Small intestine (tissue), 7 donors: ENCODE measurements around the gene ITGAV. TPM values are rescaled to one million over a fixed set of nuclear protein-coding genes. Genes with fewer than 3 reads are reported as not detected.

ENCODE experiments used
- DNase-seq, 2 donors: peaks; one replicate each; pipeline versions ENCODE4 v3.0.0 to v3.0.0-alpha.2; 2013
- FAIRE-seq: peaks from 2 replicates; lab custom pipeline; 2012; peaks lifted over from hg19 to GRCh38; lab: Jason Lieb, UNC
- H3K27ac ChIP-seq, 3 donors: one replicate each; pipeline ENCODE4 v1.5.1; 2013; ENCODE audit warnings: low read length in 2 of 3, mild to moderate bottlenecking in 2 of 3, control low read depth in 1 of 3, inconsistent platforms in 1 of 3, low read depth in 1 of 3, moderate library complexity in 1 of 3
- H3K27me3 ChIP-seq, 3 donors: one replicate each; pipeline ENCODE4 v1.6.1; 2013; ENCODE audit warnings: low read length in 3 of 3, inconsistent platforms in 1 of 3; ENCODE audit not compliant: control insufficient read depth in 3 of 3, insufficient read depth in 3 of 3
- H3K36me3 ChIP-seq, 3 donors: one replicate each; pipeline ENCODE4 v1.6.1; 2013; ENCODE audit warnings: low read length in 3 of 3, inconsistent platforms in 1 of 3, low read depth in 1 of 3, mild to moderate bottlenecking in 1 of 3, moderate library complexity in 1 of 3; ENCODE audit not compliant: control insufficient read depth in 3 of 3, insufficient read depth in 2 of 3
- H3K4me1 ChIP-seq, 3 donors: one replicate each; pipeline ENCODE4 v1.6.1; 2013; ENCODE audit warnings: low read length in 2 of 3, inconsistent platforms in 1 of 3, low read depth in 1 of 3, mild to moderate bottlenecking in 1 of 3, moderate library complexity in 1 of 3; ENCODE audit not compliant: control insufficient read depth in 3 of 3, insufficient read depth in 2 of 3
- H3K4me3 ChIP-seq, 3 donors: one replicate each; pipeline ENCODE4 v1.5.1; 2013; ENCODE audit warnings: low read length in 3 of 3, control low read depth in 1 of 3, inconsistent platforms in 1 of 3, low read depth in 1 of 3, mild to moderate bottlenecking in 1 of 3, moderate library complexity in 1 of 3
- H3K9me3 ChIP-seq, 2 donors: one replicate each; pipeline ENCODE4 v1.6.1; 2013; ENCODE audit warnings: low read depth in 1 of 2, low read length in 1 of 2; ENCODE audit not compliant: control insufficient read depth in 2 of 2, insufficient read depth in 1 of 2
- WGBS, 3 donors: extraction: QIAGEN DNeasy Blood & Tissue Kit; methylation state at CpG; one replicate each; pipeline ENCODE4 v1.1.7; 2013; 5-methylcytosine and 5-hydroxymethylcytosine counted together
- polyA plus RNA-seq, 4 donors: library from polyadenylated mRNA; stranded (reverse) in 3 of 4; unstranded in 1 of 4; fragments of 200-250 nt in 3 of 4; fragments of 120-200 nt in 1 of 4; gene quantifications; one replicate each; pipeline versions ENCODE4 v1.2.1 to v1.2.3, GENCODE V29; 2013
- donor health status: healthy with polysubstance abuse.
- donor health status: control.
- donor health status: control.
- donor health status: Bipolar disorder and iron deficiency.
- donor health status: healthy.

The ITGAV gene
- polyA plus RNA-seq, 4 donors, result 4.0 to 48.2 (median 7.4) TPM

DNA sequence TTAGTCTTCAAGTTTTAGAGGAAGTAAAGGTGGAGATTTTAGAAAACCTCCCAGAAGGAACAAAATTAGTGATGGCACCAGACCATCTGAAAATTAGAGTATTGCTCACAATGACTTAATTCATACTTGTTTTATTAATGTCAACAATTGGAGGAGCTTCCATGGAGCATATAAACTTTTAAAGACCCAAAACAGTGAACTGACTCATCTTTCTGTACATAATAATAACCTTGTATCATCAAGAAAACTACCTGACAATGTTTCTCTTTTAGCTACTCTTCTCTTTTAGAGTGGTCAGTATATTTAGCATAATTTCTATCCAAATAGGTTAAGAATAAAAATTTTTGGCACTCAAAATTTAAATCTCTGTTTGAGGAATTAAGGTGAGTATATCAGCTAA lies 7.2 kb upstream of the ITGAV start:
- Histone ChIP-seq H3K4me3 (no peak overlapping the region), H3K27ac (no peak overlapping the region), H3K4me1 (peaks cover 0 to 14% (median 0%) of the 10 kb centered on the region in 3 donors), H3K36me3 (no peaks in the 10 kb centered on the region), H3K9me3 (no peaks in the 10 kb centered on the region), H3K27me3 (no peaks in the 10 kb centered on the region)
- FAIRE-seq, result peak; percentile 23
- DNase-seq, result no peak

DNA sequence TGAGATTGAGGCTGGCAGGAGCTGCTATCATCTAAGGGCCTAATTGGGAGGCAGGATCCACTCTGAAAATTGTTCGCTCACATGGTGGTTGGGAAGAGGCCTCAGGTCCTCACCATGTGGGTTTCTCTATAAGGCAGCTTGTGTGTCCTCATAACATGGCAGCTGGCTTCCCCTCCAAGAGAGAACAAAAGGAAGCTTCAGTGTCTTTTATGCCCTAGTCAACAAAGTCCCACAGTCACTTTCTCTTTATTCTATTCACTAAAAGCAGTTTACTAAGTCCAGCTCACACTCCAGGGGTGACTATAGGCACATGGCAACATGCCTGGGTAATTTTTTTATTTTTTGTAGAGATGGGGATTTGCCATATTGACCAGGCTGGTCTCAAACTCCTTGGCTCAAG lies 5.8 kb upstream of the ITGAV start:
- H3K27ac ChIP-seq, result no peak overlapping the region
- no peak for FAIRE-seq
- no peaks in the 10 kb centered on the region for H3K36me3 ChIP-seq
- 90 to 98% (median 96%) methylated on average over 1 of the region's 1 CpG for WGBS, 3 donors
- H3K4me1 ChIP-seq, result peaks cover 2 to 16% (median 4%) of the 10 kb centered on the region in 3 donors
- no peaks in the 10 kb centered on the region for H3K9me3 ChIP-seq
- DNase-seq, result no peak
- H3K27me3 ChIP-seq, result no peaks in the 10 kb centered on the region
- H3K4me3 ChIP-seq, result no peak overlapping the region

DNA sequence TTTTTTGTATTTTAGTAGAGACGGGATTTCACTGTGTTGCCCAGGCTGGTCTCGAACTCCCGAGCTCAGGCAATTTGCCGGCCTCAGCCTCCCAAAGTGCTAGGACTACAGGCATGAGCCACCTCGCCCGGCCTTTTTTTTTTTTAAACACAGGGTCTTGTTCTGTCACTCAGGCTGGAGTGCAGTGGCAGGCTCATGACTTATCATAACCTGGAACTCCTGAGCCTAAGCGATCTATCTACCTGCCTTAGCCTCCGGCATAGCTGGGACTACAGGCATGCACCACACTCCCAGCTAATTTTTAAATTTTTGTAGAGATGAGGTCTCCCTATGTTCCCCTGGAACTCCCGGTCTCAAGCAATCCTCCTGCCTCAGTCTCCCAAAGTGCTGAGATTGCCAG lies 1.4 kb upstream of the ITGAV start:
- no peak overlapping the region for H3K4me3 ChIP-seq
- peaks cover 3 to 17% (median 6%) of the 10 kb centered on the region in 3 donors for H3K4me1 ChIP-seq
- H3K9me3 ChIP-seq, result no peaks in the 10 kb centered on the region
- H3K27me3 ChIP-seq, result no peaks in the 10 kb centered on the region
- H3K36me3 ChIP-seq, result no peaks in the 10 kb centered on the region
- no peak for DNase-seq
- no peak for FAIRE-seq
- H3K27ac ChIP-seq, result no peak overlapping the region
- 94 to 97% (median 97%) methylated on average over 9 of the region's 9 CpGs for WGBS, 3 donors

- no peaks in the 10 kb centered on the region for H3K27me3 ChIP-seq
- no peak for FAIRE-seq
- H3K9me3 ChIP-seq, result no peaks in the 10 kb centered on the region
- peak overlapping the region; percentile 89 to 99 (median 99) for H3K27ac ChIP-seq
- peak overlapping the region; percentile 67 to 96 (median 76) for H3K4me3 ChIP-seq
- H3K4me1 ChIP-seq, result peaks cover 3 to 17% (median 6%) of the 10 kb centered on the region in 3 donors
- WGBS, 3 donors, result 26 to 32% (median 29%) methylated on average over 14 of the region's 14 CpGs
- peak in 1 of 2 donors; percentile 47 for DNase-seq
- H3K36me3 ChIP-seq, result no peaks in the 10 kb centered on the region
These were observed 780 bp upstream of the ITGAV start for GRCh38 chr2:186588940-186589611.

GRCh38 chr2:186590350-186590758 lies 498 bp downstream of the ITGAV start:
- Histone ChIP-seq H3K4me3 (peak overlapping the region; percentile 67 to 96 (median 76)), H3K27ac (peak overlapping the region; percentile 89 to 99 (median 99)), H3K9me3 (no peaks in the 10 kb centered on the region), H3K36me3 (no peaks in the 10 kb centered on the region), H3K4me1 (peaks cover 3 to 14% (median 6%) of the 10 kb centered on the region in 3 donors), H3K27me3 (no peaks in the 10 kb centered on the region)
- DNase-seq (peak in 1 of 2 donors; percentile 82), FAIRE-seq (no peak)
- WGBS, 3 donors, result 0 to 1% (median 0%) methylated on average over 24 to 32 of the region's 32 CpGs

DNA sequence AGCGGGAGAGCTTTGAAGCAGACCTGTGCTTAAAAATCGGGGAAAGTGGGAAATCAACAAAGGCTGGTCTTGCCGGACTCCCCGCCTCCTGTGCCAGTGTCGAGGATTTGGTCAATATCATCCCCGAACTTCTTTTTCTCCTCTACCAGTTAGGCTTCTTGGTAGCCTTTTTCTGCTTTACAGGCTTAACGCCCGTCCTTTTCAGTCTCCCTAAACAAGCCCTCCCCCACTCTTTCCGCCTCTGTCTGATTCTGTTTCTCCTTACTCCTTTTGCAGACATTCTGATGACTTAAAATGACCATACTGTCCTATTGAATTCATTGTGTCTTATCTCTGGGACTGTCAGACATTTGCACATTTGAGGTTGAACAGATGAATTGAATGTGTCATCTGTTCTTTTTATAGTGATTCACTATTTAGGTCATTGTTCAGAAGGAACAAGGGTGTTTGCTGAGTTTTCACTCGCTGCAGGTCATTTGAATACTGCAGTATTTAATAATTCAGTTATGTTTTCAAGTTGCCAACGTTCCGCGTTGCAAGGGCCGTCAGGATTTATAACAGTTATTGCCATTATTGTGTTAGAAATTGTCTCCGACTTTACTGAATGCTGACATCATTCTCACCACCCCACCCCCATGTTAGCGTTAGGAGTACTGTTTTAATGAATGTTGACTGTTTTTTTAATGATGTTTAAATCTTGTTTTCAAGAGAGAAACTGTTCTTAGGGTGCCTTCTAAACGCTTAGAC lies 1.1 kb downstream of the ITGAV start:
- WGBS, 3 donors, result 0 to 2% (median 1%) methylated on average over 17 of the region's 17 CpGs
- FAIRE-seq, result no peak
- peaks cover 3 to 8% (median 6%) of the 10 kb centered on the region in 3 donors for H3K4me1 ChIP-seq

DNA sequence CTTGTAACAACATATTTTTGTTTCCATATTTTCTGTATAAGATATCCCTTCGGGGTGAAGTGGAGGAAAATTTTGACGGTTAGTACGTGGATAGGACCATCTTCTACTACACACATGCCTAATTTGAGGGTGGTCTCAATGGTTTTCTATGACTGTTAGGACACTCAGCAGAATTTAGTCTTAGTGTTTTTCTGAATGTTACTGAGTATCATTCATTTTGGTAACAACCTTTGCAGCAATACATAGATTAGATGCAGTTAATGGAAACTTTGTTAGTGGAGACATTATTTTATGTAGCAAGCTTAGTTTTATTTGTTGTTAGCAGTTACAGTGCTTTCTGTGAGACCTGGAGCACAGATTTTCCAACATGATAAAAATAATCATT lies 1.6 kb downstream of the ITGAV start:
- H3K9me3 ChIP-seq, result no peaks in the 10 kb centered on the region
- H3K36me3 ChIP-seq, result no peaks in the 10 kb centered on the region
- DNase-seq, result no peak
- H3K27me3 ChIP-seq, result no peaks in the 10 kb centered on the region
- whole genome bisulfite sequencing, 3 donors, result 15 to 17% (median 15%) methylated on average over 3 of the region's 3 CpGs
- FAIRE-seq, result no peak
- peak overlapping the region in 1 of 3 donors; percentile 89 for H3K27ac ChIP-seq
- peak overlapping the region in 2 of 3 donors; percentile 67 to 76 for H3K4me3 ChIP-seq
- H3K4me1 ChIP-seq, result peaks cover 3 to 6% (median 3%) of the 10 kb centered on the region in 3 donors

More for the DNA sequence above, 1.1 kb downstream of the ITGAV start:
- Histone ChIP-seq H3K9me3 (no peaks in the 10 kb centered on the region), H3K36me3 (no peaks in the 10 kb centered on the region), H3K27ac (peak overlapping the region; percentile 89 to 99 (median 99)), H3K4me3 (peak overlapping the region; percentile 67 to 96 (median 76)), H3K27me3 (no peaks in the 10 kb centered on the region)
- peak; percentile 33 to 61 for DNase-seq

GRCh38 chr2:186592137-186592875 lies 2.5 kb downstream of the ITGAV start:
- Histone ChIP-seq H3K4me1 (peaks cover 3 to 6% (median 3%) of the 10 kb centered on the region in 3 donors), H3K4me3 (no peak overlapping the region), H3K27me3 (no peaks in the 10 kb centered on the region), H3K27ac (no peak overlapping the region), H3K36me3 (no peaks in the 10 kb centered on the region), H3K9me3 (no peaks in the 10 kb centered on the region)
- FAIRE-seq (no peak), DNase-seq (peak in 1 of 2 donors; percentile 20)
- WGBS, 3 donors, result 93 to 94% (median 93%) methylated on average over 5 of the region's 5 CpGs
